Epithelial cell of proximal tubule (primary cell): ENCODE results near the gene PLCB1. TPM values are rescaled to one million over a fixed set of nuclear protein-coding genes. Genes with fewer than 3 reads are reported as not detected.

Source experiments
- DNase-seq: peaks from one replicate; pipeline ENCODE4 v3.0.0-alpha.2; 2011; ENCODE audit warnings: low read depth
- H3K4me3 ChIP-seq: 2 replicates; pipeline ENCODE4 v1.5.1; 2011; ENCODE audit warnings: low read depth, mild to moderate bottlenecking, low read length
- total RNA-seq: library from RNA; depleted of rRNA; stranded (reverse); fragments of >200 nt; gene quantifications from 2 replicates; pipeline ENCODE4 v1.2.3, GENCODE V29; 2015
- TF ChIP-seq, protein P1 (sequence below): conservative IDR thresholded peaks from 2 replicates; pipeline ENCODE4 v1.5.1; 2012; ENCODE audit warnings: low read depth, mild to moderate bottlenecking, low read length

The PLCB1 gene
- total RNA-seq, 1 donor from 2014 or later = 2.2 TPM

DNA sequence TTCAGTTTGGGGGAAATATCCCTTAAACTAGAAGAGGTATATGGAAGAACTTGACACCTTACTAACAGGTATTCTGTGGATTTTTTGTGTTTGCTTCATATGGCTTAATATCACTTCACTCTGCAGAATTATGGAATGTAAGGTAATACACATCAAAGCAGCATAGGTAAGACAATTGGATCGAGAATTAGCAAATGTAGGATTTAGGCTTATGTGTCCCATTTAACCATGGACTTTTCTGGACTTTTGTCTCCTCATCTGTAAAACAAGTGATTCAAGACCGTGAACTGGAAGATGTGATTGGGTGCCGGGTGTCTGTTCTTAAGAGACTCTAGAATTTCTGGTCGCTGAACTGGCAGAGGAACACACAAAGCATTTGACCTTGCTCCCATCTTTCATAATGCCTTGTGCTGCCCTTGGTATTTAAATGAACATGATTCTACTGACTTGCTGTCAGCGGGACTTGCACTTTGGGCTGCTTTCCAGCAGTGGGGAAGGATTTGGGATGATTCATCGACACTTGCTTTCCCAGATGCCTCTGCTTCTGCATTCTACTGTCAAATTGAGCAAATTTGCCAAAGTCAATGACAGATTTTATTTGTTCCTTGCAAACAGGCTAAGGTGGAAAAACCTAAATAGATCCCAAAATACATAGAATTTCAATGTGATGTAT is 199.8 kb downstream of the PLCB1 start:
- H3K4me3 ChIP-seq = no peak overlapping the region
- peak; percentile 44 for DNase-seq
- TF ChIP-seq, protein P1, sequence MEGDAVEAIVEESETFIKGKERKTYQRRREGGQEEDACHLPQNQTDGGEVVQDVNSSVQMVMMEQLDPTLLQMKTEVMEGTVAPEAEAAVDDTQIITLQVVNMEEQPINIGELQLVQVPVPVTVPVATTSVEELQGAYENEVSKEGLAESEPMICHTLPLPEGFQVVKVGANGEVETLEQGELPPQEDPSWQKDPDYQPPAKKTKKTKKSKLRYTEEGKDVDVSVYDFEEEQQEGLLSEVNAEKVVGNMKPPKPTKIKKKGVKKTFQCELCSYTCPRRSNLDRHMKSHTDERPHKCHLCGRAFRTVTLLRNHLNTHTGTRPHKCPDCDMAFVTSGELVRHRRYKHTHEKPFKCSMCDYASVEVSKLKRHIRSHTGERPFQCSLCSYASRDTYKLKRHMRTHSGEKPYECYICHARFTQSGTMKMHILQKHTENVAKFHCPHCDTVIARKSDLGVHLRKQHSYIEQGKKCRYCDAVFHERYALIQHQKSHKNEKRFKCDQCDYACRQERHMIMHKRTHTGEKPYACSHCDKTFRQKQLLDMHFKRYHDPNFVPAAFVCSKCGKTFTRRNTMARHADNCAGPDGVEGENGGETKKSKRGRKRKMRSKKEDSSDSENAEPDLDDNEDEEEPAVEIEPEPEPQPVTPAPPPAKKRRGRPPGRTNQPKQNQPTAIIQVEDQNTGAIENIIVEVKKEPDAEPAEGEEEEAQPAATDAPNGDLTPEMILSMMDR = no peak

DNA sequence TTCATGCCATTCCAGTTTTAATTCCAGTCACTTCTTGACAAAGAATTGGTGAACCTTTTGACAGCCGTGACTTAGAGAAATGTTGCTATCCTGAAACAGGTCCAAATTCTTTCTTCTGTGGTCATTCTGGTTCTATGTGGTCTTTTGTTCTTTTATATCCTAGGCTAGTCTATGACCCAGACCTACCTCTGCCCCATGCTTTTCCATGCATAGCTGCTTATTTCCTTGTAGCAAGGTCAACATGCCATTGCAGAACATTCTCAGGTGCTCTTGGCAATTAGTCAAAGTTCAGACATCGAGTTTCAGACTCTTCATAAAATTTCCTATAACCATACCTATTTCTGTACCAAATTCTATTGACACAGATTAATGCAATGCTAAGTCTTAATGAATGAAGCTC is 202.6 kb downstream of the PLCB1 start:
- no peak overlapping the region for H3K4me3 ChIP-seq
- DNase-seq = peak; percentile 44
- TF ChIP-seq, protein P1 = no peak

DNA sequence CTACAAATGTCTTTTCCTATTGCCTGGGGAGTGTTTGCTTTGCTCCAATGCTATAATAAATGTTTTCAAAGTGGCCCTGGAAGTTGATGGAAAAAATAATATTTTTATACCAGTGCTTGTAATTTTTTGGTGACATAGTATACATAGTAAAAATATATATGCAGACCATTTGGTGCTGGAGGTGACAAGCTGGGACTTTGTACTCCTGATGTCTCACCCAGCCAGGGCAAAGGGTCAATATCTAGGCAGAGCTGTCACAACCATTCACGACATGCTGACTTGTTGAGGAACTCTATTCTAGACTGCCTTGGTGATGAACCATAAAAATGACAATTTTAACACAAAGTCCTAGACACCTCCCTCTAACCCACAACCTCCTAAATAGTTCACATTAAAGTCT is 203.0 kb downstream of the PLCB1 start:
- no peak for DNase-seq
- H3K4me3 ChIP-seq = no peak overlapping the region

DNA sequence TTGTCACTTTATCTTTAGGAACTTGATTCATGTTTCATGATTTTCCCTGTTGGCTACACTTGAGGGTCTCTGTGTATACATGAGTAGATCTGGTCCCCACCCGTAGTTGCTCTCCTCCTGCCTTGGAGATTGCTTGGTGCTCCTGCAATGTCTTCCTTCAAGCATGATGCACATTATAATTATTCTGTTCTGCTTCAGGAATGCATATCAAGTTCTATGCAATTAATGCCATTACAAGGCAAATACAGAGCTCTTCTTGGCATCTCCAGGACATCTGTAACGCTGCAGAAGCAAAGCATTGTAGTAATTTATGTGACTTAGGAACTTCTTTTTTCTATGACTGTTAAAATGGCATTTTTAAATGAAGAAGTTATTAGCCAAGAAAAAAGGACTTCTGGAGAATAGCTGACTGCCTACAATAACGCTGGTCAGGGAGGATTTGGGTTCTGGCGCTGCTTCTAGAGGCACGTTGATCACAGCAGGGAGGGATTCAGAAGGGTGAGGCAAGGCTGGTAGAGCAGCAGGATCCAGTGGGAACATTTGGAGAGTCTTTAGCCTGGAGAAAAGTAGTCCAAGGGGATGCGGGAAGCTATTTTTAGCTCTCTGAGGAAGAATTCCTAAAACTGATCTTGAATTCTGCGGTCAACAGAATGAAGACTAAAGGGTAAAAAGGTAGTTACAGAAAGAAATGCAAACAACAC is 203.6 kb downstream of the PLCB1 start:
- TF ChIP-seq, protein P1 = no peak
- H3K4me3 ChIP-seq = no peak overlapping the region
- DNase-seq = no peak

More for the DNA sequence above, 203.0 kb downstream of the PLCB1 start:
- TF ChIP-seq, protein P1 = no peak

DNA sequence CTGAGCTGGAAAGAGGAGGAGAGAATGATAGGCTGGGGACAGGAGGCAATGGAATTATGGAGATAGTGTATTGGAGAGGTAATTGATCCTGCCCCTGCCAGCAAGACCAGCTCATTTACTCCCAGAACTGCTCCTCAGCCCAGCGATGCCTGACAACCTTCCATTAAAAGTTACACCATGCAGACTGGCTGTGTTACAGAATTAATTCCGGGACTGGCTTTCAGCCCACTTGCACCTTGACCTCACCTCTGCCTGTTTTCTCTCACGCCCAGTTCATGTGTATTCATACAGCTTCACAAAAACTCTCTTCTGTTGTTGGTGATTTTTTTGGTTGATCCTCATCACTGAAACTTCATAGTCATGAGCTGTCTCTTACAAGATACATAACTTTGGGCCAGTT is 207.3 kb downstream of the PLCB1 start:
- no peak overlapping the region for H3K4me3 ChIP-seq
- TF ChIP-seq, protein P1 = no peak
- no peak for DNase-seq

DNA sequence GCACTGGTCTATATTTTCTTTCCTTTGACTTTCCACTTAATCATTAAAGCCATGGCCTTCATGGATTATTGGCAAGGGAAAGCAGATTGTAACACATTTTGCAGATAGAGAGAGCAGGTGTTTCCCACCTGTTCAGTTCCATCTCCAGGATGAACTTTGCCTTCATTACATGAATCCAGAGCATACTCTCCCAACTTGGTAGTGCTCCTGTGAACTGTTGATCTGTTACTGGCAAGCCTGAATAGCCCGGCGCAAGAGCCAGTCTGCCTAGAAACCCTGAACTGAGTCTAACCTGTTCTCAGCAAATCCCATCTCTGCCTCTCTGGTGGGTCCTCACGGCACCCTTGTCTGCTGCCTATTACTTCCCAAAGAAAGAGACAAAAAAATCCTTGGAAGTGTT is 210.3 kb downstream of the PLCB1 start:
- no peak overlapping the region for H3K4me3 ChIP-seq
- DNase-seq = no peak
- TF ChIP-seq, protein P1 = no peak
